CD4-positive, alpha-beta T cell treated with Interleukin-17A for 4 hours (primary cell): ENCODE measurements around the gene GALNT9.

Source experiments
- DNase-seq: peaks from one replicate; pipeline ENCODE4 v3.0.0-alpha.2; 2020; ENCODE audit warnings: mixed read lengths

Gene GALNT9

DNA sequence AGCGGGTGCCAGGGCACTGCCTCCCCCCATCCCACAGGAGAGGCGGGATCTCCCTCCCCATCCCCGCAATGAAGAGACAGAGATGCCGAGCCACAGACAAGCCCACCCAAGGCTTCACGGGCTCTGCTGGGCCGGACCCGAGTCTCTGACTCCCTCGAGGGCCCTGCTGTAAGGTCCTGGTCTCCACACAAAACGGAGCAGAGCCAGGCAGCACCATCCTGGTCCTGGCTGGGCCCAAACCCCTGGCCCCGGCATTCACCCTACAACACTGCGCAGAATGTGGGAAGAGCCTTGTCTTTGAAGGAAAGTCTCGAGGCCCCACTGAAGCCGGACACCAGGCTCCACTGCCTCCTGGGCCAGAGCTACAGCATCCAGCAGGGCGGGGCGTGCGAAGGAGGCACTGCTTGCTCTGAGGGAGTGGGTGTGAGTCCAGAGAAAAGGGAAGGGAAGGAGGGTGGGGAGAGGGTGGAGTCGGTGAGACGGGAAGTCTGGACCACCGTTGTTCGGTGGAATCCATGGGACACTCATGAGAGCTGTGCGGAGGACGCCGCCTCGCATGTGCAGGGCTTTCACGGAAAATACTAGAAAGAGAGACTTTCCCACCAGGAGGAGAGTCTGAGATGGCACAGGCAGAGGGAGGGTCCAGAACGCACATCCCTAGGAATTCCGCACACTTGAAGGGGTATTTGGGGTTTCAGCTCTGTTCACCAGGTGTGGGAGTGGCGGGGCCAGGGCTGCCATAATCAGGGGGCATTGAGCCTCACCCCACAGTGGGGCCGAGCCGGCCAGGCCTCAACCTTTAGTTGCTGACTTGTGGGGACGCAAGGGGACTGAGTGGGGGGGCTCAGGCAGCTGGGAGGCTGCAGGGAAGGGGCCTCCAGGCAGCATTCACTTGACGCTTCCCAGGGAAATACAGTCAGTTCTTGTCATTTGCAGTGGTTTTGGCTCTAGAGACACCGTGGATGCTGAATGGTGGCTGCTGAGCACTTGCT is 36.8 kb downstream of the GALNT9 start:
- no peak for DNase-seq

DNA sequence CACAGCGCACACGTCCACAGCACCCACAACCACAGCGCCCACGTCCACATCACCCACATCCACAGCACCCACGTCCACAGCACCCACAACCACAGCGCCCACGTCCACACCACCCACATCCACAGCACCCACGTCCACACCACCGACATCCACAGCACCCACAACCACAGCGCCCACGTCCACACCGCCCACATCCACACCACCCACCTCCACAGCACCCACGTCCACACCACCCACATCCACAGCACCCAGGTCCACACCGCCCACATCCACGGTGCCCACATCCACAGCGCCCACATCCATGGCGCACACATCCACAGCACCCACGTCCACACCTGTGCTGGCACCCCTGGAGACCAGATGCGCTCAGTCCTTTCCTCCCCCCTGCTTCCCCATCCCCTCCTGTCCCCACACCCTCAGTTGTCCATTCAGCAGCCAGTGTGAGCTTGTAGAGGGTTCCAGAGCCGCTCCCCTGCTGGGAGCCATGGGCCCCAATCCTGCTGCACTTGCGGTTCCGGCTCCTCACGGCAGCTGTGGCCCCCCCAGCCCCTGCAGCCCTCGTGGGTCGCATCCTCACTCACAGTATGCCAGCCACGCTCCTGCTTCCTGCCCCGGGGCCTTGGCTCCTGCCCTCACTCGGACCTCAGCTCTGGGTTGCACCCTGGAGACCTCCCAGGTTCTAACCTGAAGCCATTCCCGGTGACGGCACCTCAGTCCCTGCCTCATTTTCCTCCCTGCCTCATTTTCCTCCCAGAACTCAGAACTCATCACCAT is 37.8 kb downstream of the GALNT9 start:
- no peak for DNase-seq

DNA sequence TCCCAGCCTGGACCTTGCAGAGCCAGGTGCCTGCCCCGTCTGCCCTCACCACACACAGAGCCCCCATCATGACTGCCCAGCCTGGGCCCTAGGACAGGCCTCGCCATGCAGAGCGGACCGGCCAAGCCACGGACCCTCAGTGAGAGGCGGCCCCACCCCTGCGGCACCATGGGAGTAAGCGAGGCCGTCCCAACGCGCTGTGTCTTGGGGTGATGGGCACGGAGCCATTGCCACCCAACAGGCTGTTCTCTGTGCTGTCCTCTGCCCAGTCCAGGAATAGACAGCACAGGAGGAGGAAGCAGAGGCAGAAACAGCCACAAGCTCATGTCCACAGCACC is 39.2 kb downstream of the GALNT9 start:
- no peak for DNase-seq

DNA sequence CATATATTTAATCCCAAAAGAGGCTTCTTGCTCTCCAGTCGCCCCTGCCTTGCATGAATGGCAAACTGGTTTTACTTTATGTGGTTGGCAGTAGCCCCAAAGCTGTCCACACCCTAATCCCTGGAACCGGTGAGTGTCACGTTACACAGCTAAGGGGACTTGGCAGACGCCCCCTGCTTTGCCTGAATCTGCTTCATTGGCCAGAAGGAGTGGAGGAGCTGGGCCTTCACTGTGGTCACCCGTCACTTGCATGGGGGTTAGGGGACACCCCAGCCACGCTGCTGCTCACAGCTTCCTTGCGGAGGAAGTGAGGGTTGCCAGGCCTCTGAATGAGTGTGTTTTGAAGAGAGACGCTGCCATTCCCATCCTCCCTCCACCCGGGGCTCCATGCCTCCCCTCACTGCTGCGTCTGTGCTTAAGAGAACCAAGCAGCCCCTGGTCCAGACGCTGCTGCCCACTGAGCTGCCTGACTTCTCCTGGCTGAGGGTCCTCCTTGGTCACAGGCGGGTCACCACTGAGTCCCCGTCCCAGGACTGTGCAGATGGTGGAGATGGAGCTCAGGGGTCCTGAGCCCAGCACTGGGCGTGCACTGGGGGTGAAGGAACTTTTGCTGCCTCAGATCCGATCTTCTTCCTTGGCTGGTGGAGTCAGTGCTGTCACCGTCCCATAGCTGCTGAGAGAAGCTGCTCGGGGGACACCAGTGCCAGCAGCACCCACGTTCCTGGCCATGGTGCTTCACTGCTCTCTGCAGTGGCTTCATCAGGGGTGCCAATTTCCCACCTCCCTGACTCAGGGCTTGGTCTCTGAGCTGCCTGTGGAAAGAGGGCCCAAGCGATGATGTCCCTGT is 39.8 kb downstream of the GALNT9 start:
- no peak for DNase-seq

DNA sequence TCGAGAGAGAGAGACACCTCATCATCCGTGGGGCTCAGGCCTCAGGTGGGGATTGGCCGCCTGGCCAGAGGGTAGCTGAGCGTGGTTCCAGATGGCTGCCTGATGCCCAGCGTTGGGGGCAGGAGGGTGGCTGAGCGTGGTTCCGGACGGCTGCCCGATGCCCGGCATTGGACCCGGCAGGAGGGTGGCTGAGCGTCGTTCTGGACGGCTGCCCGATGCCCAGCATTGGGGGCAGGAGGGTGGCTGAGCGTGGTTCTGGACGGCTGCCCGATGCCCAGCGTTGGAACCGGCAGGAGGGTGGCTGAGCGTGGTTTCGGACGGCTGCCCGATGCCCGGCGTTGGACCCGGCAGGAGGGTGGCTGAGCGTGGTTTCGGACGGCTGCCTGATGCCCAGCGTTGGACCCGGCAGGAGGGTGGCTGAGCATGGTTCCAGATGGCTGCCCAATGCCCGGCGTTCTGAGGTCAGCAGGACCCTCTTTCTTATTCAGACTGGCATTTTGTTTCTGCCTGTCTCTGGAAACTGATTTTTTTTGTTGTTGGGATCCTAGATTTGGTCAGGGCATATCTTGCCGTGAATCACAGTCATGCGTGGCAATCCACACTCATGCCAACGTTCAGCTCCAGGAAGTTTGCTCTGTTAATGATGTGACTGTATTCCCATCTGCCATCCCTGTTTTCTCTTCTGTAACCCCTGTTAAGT is 40.7 kb downstream of the GALNT9 start:
- DNase-seq = no peak

DNA sequence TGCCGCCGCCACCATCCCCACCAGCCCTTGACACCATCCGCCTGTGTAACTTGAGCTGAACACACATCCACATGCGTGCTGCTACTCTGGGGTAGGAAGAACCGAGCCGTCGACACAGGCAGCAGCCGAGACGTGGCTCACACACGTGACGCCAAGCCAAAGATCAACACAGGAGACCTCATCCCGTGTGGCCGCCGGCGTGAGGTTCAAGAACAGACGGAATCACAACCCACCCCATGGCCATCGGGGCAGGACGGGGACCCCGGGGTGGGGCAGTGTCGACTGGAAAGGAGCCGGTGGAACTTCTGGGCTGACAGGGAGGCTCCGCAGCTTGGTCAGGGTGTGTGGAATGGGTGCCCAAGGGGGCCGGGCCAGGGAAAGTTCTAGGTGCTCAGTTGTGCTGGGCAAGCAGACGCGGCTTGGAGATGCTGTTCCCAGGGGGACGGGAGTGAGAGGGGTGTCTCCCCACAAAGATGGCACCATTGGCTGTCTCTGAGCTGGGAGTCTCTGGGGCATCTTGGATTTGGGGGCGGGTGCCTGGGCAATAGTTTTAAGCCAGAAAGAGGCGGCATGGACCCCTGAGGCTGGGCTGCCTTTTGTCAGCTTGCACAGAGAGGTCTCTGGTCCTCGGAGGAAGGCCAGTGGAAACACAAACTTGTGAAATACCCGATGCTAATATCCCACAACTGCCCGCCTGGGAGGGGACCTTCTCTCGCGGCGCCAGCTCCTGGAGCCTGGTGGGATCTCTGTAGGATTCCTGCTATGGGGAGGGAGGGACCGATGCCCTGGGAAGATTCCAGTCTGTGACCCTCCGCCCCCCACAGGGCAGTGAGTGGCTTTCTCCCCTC is 41.8 kb downstream of the GALNT9 start:
- DNase-seq = no peak

DNA sequence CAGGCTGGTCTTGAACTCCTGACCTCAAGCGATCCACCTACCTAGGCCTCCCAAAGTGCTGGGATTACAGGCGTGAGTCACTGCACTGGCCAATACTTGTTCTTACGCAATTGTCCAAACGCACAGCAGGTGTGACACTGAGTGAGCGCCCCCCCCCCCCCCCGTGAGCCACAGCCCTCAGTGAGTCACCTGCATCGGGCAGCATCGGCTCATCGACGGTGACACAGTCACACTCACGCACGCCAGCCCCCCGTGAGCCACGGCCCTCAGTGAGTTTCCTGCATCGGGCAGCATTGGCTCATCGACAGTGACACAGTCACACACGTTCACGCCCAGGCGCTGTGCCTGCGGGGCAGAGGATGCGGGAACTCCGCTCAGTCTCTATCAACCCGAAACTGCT is 42.5 kb downstream of the GALNT9 start:
- DNase-seq = no peak

DNA sequence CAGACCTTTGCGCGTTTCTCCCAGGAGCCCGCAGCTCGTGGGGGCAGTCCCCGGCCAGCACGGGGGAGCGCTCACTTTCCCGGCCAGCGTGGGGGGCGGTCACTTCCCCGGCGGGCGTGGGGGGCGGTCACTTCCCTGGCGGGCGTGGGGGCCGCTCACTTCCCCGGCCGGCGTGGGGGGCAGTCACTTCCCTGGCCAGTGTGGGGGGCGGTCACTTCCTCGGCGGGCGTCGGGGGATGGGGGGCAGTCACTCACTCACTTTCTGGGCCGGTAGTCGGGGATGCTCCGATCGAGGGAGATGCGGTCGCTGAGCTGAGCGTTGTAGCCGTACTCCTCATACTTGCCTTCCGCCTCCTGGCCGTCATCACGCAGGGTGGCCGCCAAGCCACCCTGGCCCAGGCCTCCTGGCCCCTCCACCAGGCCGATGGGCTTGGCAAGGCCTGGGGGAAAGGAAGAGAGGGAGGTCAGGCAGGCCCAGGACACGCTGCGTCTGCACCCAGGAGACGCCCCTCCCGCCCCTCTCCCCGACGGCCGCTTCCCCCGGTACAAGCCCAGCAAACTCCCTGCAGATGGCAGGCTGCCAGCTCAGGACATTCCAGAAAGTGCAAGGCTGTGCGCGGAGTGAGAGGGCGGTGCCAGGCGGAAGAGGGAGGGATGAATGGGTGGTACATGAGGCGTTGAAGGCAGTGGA is 43.3 kb downstream of the GALNT9 start:
- DNase-seq = peak; percentile 11

DNA sequence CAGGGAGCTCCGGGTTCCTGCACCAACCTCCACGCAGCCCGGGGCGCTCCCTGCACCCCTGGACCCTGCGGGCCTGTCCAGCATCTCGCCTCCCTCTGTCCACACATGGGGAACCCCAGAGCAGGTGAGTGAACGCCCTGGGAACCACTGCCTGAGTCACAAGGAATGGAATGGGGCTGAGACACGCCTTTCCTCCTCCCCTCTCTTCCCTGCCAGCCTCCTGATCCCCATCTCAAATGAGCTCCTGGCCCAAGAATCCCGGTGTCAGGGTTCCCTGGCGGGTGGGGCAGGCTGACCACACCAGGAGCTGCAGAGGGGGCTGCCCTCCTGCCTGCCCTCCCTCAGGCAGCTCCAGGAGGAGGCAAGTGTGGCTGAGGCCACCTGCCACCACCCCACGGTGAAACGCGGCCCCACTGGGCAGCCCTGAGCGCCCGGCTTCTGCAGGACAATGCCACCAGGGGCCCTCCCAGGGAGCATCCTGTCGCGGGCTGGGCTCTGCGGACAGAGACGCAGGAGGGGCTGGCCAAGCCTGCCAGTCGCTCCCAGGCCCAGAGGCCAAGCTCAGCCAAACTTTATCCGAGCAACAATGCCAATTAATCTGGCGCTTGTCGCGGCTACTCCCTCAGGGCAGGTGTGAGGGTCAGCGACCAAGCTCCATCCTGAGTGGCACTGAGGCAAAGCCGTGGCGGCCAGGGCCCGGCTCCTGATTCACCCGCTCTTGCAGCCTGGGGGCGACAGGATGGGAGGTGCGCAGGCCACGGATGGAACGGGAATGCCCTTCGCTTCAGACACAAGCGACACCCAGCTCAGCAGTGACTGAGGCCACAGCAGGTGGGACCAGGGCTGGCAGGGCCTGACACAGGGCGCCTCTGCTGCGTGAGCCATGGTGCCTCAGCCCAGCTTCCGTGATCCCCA is 44.3 kb downstream of the GALNT9 start:
- DNase-seq = no peak

DNA sequence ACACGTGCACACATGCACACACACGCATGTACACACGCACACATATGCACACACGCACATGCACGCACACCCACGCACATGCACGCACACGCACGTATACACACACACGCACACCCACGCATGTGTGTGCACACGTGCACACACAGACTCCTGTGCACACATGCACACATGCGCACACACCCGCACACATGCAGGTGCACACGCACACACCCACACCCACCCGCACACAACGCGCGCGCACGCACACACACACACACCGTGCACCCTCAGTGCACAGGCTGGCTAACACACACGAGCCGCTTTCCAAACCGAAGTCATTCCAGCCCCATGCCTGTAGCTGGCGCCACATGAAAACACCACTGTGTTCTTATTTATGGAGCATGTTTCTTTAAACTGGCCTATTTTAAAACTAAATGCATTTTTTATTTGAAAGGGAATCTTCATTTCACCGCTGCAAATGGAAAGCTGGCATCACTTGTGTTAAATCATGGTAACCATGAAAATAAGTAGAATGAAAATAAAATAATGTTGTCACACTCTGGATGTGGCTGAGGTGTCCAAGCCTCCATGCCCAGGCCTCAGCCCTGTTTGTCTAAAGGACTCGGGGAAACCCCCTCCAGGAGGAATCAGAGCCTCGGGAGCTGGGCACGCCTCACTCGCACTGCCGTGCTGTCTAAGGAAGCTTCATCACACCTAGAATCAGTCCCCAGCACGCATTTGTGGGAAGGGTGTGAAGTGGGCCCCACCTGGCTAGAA is 45.1 kb downstream of the GALNT9 start:
- DNase-seq = peak; percentile 14

DNA sequence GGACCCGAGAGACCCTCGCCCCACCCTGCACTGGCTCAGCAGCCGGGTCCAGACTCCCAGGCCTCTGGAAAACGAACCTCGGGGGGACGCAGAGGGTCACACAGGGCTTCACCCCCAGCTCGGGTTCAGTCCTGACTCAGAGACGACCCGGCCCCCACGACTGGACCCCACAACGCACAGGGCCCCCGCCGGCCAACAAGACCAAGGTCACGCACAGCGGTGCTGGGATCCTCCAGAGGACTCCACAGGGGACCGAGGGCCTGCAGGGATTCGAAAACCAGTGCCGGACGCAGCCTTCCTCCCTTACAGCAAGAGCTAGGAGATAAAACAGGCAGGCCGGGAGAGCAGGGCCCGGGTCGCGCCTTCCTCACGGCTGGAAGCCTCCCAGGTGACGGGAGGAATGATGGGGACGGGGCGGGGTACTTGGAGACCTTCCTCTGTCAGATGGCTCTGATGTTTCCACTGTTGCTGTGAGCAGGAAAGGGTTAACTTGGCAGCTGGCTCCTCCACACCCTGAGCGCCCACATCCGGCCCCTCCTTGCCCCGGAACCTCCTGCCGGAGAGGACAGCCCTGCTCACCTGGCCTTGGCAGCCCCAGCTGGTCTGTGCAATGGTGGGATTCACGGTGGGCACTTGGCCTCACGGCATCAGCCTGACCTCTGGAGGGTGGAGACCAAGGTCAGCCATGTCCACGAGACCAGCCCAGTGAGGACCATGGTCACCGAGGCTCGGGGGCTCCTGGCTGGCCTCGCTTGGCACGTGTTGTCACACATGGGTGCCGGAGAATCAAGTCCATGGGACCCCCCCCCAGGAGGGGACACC is 46.2 kb downstream of the GALNT9 start:
- DNase-seq = peak; percentile 63

DNA sequence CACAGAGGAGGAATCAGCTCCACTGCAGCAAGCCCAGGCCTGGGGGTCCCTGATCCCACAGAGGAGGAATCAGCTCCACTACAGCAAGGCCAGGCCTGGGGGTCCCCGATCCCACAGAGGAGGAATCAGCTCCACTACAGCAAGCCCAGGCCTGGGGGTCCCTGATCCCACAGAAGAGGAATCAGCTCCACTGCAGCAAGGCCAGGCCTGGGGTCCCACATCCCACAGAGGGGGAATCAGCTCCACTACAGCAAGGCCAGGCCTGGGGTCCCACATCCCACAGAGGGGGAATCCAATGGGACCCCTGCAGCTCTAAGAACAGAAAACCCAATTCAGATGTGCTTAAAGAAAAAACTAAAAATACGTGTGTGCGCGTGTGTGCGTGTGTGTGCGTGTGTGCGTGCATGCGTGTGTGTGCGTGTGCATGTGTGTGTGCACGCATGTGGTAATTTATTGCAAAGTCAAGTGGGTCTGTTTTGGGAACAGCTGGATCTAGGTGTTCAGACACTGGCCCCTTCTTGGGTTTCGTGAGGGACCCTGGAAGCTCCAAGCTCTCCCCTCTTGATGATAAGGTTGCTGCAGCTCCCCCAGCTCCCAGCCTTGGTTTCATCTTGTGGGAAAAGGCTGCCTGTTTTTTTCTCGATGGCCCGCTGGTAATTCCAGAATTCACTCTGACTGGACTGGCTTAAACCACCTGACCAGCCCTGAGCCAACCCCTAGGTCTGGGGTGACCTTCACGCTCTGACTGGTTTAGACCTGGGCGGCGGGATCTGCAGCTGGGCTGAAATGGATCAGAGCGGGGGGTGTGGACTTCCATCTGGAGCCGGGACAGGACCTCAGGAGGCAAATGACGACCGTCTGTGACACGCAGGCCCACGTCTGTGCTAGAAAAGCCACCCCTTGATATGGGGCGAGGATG is 47.1 kb downstream of the GALNT9 start:
- DNase-seq = no peak

DNA sequence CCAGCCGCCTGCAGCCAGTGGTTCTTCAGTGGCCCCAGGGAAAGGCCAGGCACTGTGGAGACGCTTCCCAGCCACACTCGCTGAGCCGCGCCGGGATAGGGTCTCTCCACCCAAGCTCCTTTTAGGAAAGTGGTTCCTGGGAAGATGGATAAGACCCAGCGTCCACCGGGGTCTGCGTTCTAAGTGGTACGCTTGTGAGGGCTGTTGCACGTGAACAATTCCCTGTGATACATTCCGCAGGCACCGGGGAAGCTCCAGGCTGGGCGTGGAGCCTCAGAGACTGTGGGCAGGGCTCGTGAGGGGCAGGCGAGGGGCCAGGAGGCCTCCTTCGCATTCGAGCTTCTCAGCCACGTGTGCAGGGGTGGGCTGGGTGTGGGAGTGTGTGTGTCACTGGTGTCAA is 48.4 kb downstream of the GALNT9 start:
- no peak for DNase-seq

DNA sequence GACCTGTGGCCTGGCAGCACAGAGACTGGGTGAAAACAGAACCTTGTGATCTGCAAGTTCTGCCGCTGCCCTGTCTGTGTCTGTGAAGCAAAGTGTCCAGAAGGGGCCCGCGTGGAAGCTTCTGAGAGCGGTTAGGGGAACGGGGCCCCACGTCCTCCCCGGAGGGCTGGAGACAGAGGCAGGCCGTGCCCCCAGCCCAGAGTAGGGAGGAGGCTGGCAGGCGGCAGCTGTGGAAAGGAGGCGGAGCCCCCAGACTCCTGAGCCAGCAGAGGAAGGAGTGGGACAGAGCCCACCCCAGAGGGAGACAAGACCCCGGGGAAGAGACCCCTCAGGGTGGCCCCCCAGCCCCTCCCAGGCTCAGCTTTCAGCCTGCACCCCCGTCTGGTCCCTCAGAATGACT is 49.0 kb downstream of the GALNT9 start:
- no peak for DNase-seq

DNA sequence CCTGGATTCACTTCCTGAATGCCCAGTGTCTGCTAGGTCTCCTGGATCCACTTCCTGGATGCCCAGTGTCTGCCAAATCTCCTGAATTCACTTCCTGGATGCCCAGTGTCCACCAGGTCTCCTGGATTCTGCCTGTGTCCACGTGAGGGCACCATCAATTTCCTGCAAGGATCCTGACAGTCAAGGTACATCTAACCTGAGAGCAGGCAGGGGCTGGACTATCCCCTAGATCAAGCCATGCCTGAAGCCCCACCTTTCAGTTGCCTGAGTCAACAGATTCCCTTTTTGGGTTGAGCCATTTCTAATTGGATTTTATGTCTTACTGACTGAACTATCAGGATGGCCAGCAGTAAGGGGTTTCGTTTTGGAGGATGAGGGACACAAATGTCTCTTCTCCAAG is 49.5 kb downstream of the GALNT9 start:
- DNase-seq = no peak

DNA sequence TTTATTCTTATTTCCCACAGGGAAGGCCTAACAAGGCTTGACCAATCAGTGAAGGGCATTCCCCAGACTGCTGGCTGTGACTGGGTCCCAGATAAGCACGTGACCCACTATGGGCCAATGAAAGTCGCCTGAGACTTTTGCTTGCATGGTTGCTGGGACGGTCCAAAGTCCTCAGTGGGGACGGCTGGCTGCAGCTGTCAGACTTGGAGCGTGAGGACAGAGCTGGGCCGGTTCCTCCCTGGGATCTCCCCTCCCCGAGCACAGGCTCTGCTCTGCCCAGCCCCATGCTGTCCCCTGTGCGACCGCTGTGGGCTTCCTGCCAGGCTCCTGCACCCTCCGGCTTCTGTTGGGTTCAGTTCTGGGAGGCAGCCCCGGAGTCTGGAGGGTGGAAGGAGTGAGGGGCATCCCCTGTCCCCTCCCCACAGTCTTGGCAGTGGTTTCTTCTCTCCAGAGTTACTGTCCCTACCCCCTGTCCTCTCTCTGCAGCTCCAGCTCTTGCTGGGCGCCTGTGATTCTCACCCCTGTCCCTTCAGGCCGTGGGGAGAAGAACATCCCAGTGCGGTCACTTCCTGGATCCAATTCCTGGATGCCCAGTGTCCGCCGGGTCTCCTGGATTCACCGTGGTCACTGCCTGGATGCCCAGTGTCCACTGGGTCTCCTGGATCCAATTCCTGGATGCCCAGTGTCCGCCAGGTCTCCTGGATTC is 50.1 kb downstream of the GALNT9 start:
- DNase-seq = no peak
